Stimulated activated CD4-positive, alpha-beta T cell treated with anti-CD3 and anti-CD28 coated beads, TNF-alpha, amount 100 ng/mL, for 48 hours (primary cell): Measurements from ENCODE around the gene HLA-DMB.

Experiments used
- DNase-seq, 3 donors: peaks; one replicate each; pipeline ENCODE4 v3.0.0-alpha.2; 2020; ENCODE audit warnings: low read depth in 3 of 3

HLA-DMB gene

GRCh38 chr6:32940656-32941213, at the start of gene HLA-DMB:
Gene HLA-DMB (minus strand): TSS chr6:32941028. CDS start chr6:32940807, 221 bp downstream.
- peak in 1 of 3 donors; percentile 41 for DNase-seq

GRCh38 chr6:32989368-32989767, 48.5 kb upstream of the HLA-DMB start:
- no peak for DNase-seq

GRCh38 chr6:32984622-32985389, 44.0 kb upstream of the HLA-DMB start:
- DNase-seq, result peak; percentile 75 to 87 (median 85)

DNA sequence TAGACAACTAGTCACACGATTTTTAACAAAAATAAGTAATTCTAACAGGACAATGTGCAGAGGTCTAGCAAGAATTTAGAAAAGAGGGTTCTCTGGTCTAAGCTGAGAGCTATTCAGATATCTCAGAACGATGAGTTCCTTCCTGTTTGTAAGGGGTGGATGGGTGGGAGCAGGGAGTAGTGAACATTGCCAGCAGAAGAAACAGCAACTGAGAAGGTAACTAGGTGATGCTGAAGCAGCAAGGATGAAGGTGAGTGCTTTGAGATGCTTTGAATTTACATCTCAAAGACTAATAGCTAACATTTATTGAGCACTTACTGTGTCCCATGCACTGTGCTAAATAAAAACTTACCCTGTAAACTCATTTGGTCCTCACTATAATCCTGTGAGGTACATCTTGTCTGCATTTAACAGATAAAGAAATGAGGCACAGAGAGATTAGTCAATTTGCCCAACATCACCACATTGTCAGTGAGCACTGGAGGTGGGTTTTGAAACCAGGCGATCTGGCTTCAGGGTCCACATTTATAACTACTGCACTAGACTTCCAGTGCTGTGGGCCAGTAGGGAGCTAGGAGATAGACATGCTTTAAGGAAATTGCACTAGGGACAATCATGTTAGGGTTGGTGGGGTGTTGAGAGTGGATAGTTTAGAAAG, 43.3 kb upstream of the HLA-DMB start:
- no peak for DNase-seq

DNA sequence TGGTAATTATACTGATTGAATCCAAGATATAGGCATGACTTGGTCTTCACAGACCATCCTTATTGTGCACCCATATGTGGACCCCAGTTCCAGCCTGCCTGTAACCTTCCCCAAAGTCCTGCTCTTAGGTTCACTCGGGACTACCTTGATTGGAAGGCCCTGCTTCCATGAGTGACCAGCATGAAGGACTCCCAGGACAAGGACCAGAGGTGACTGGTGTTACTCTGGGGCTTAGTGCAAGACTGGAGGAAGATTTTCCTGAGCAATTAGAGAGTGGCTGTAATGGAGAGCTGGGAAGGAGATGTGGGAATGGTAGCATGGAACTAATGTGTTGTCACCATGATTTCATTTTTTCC, 42.6 kb upstream of the HLA-DMB start:
- DNase-seq, result no peak

DNA sequence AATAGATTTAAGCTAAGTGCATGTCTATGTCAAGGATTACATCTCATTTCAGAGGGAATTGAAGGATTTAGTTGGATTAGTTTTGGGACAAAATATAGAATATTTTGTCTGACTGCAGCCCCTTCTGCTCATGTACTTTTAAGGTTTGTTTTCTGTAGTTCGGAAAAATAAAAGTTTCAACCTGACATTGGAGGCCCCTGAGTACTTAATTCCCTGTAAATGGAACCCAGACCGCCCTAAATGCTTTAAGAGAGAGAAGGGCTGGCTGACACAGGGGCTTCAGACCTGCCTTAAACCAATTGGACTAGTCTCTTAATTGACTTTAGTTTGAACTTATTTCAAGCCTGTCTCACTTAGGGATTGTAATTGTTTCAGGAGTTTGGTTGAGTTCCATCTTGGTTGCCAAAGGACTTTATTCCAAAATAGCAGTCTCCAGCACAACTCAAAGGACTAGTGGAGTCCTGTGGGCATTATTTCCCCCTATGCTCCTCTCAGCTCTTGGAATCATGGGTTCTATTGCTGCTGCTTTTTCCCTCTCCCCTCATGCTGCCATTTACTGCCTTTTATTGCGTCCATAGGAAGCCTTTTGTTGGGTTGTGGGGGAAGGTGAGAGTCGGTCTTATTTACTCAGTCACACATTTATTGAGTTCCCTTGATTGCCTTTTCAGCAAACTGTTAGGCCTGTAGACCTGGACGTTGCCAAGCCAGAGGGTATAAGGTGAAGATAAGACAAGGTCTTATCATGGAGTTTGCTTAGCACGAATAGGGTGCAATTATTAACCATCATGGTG, 42.1 kb upstream of the HLA-DMB start:
- no peak for DNase-seq

DNA sequence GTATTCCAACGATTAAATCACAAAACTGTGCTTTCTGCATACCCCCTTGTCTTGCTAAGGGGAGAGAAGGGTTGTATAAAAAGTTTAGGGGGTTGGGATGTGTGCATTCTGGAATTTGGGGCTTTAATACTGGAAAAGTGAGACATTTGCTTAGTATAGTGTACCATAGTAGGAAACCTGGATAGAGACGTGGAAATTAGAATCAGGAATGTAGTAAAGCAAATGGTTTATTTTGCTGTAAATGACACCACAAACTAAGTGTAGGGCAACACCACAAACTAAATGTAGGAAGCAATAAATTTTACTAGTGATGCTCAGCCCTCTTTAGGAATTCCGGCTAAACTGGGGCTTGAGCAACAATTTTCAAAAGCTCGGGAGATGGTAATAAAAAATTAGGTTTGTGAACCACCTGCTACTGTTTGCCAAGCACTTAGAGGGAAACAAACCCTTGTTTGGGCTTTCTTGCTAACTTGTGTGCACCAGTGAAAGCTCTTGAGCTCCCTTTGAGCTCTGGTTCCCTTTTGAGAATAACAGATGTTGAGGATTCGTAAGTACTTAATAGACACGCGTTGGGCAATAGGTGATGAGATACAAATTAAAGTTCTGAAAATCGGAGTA, 41.4 kb upstream of the HLA-DMB start:
- DNase-seq, result no peak

DNA sequence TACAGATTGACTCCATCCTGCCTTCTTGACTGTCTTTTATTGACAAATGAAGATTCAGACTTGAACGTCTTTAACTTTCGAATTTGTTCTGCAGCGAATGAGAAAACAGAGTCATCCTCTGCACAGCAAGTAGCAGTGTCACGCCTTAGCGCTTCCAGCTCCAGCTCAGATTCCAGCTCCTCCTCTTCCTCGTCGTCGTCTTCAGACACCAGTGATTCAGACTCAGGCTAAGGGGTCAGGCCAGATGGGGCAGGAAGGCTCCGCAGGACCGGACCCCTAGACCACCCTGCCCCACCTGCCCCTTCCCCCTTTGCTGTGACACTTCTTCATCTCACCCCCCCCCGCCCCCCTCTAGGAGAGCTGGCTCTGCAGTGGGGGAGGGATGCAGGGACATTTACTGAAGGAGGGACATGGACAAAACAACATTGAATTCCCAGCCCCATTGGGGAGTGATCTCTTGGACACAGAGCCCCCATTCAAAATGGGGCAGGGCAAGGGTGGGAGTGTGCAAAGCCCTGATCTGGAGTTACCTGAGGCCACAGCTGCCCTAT, 39.7 kb upstream of the HLA-DMB start:
- DNase-seq, result no peak

DNA sequence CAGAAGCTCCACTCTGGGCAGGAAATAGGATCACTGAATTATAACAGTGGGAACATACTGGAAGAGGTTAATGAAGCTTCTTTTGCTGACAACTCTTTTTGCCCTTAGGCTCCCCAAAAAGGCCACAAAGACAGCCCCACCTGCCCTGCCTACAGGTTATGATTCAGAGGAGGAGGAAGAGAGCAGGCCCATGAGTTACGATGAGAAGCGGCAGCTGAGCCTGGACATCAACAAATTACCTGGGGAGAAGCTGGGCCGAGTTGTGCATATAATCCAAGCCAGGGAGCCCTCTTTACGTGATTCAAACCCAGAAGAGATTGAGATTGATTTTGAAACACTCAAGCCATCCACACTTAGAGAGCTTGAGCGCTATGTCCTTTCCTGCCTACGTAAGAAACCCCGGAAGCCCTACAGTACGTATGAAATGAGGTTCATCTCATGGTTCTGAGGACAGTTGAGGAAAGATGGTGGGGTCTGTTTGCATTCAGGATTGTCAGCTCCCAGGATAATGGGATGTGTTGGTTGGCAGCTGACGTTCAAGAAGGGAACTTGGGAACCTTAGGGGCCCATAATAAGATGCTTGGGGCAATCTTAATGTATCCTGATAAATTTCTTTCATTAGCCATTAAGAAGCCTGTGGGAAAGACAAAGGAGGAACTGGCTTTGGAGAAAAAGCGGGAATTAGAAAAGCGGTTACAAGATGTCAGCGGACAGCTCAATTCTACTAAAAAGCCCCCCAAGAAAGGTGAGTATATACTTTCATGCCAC, 39.1 kb upstream of the HLA-DMB start:
- no peak for DNase-seq

GRCh38 chr6:32977953-32978324, 37.1 kb upstream of the HLA-DMB start:
- DNase-seq, result no peak

DNA sequence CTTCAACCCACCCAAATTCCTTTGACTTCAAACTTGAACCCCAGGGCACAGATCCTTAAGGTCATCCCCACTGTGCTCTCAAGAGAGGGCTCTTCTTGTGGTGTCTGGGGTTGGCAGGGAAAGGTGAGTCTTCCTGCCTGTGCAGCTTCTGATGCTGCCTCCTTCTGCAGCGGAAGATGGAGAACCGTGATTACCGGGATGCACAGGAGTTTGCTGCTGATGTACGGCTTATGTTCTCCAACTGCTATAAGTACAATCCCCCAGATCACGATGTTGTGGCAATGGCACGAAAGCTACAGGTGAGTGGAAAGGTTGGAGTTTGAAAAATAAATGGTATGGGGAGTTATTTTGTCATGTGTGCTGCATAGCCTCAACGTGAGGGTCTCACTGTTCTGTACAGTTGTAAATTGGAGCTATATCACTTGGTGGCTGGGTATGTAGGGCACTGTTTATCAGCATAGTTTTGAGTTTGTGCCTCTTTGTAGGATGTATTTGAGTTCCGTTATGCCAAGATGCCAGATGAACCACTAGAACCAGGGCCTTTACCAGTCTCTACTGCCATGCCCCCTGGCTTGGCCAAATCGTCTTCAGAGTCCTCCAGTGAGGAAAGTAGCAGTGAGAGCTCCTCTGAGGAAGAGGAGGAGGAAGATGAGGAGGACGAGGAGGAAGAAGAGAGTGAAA, 36.6 kb upstream of the HLA-DMB start:
- DNase-seq, result no peak

DNA sequence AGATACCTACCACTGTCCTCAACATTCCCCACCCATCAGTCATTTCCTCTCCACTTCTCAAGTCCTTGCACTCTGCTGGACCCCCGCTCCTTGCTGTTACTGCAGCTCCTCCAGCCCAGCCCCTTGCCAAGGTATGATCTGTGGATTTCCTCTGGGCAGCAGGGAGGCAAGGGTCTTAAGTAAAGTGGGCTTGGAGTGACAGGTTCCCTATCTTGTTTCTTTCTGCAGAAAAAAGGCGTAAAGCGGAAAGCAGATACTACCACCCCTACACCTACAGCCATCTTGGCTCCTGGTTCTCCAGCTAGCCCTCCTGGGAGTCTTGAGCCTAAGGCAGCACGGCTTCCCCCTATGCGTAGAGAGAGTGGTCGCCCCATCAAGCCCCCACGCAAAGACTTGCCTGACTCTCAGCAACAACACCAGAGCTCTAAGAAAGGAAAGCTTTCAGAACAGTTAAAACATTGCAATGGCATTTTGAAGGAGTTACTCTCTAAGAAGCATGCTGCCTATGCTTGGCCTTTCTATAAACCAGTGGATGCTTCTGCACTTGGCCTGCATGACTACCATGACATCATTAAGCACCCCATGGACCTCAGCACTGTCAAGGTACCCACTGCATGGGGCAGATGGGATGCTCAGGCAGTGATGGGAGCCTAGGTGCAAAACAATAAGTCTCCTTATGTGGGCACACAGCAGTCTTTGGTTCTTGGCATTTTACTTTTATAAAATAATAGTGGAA, 35.7 kb upstream of the HLA-DMB start:
- DNase-seq, result no peak

DNA sequence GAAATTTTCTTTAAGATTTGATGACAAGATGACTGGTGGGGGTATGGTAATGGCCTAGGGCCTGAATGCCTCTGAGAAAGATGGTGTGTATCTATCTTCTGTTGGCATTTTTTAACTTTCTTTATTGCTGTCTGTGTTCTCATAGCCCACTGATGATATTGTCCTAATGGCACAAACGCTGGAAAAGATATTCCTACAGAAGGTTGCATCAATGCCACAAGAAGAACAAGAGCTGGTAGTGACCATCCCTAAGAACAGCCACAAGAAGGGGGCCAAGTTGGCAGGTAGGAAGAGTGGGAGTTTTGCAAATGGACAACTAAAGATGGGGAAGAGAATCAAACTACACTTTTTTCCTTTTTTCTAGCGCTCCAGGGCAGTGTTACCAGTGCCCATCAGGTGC, 35.1 kb upstream of the HLA-DMB start:
- no peak for DNase-seq

DNA sequence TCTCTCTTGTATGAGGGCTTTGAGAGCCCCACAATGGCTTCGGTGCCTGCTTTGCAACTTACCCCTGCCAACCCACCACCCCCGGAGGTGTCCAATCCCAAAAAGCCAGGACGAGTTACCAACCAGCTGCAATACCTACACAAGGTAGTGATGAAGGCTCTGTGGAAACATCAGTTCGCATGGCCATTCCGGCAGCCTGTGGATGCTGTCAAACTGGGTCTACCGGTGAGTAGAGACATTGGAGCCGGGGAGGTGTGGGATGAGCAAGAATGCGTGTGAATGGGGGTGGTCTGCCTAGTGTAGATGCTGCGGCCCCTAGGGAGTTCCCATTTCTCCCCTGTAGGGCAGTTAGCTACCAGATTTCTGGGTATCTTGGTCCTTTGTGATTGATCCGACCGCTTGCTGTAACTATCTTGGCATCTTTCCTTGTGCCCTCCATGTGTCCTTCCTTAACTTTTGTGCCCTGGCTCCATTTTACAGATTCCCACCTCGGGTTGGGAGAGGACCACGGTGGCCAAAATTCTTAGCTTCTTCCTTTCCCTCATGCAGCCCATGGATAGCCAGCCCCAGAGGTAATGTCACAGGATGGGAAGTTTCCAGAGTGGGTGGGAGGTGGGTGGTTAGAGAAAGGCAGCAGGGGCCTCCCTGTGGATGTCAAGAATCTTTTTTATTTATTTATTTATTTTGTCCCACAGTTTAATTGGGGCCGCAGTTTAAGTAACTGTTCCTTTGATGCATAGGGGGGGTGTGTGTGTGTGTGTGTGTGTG, 33.9 kb upstream of the HLA-DMB start:
- no peak for DNase-seq

DNA sequence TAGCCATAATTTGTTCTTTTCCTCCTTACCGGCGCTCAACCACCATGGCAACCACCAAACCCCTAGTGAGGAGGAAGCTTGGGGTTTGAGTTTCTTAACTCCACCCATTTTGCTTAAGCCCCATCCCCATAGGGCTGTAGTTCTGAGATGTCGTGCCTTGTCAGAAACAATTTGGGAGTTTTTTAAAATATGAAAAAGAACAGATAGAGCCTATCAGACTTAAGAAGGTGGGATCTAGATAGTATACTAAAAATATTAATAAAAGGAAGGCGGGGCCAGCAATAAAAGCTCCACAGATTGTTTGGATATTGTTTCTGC, 33.1 kb upstream of the HLA-DMB start:
- no peak for DNase-seq

GRCh38 chr6:32973144-32974015, 32.6 kb upstream of the HLA-DMB start:
- DNase-seq, result peak in 2 of 3 donors; percentile 29 to 42

DNA sequence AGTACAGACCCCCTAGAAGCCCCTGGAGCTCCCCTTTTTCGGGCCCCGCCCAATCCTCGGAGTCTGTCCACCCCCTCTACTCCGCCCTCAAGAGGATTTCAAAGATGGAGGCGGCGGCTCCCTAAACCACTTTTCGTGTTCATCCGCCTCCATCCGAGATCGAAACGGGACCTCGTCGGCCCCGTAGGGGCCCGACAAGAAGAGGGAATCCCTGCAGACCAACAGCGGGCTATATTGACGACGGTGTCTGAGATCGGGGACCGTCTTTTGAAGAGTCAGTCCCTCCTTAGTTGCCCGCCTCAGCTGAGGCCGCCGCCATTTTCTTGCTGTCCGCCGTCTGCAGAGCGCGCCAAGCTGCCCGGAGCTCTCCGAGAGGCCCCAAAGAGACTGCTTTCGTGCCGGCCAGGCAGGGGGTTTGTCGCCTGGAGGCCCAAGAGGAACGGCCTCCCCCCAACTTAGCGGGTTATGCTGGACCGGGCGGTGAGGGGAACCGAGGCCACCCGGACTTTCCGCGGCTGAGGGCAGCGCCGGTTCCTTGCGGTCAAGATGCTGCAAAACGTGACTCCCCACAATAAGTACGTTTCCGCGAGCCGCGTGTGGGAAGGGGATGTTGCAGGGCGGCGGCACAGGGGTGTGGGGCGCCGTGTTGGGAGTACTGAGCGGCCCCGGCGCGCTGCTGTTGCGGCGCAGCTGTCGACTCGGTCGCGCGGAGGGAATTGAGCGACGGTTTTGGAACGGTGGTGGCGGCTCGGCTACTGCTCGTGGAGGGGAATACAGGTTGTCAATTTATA, 31.7 kb upstream of the HLA-DMB start:
- peak in 1 of 3 donors; percentile 35 for DNase-seq
